A673 (cell line): Measurements from ENCODE around the gene RERE. TPM values are rescaled to one million over a fixed set of nuclear protein-coding genes. Genes with fewer than 3 reads are reported as not detected.

Experiments used
- BruUV-seq: library from RNA; stranded (reverse); fragments of 400-500 nt; replicated peaks from 2 replicates; lab custom pipeline; 2021; lab: Mats Ljungman, UMichigan
- CTCF ChIA-PET: fragments of 300-600 bp; sonication (Branson Sonifier 250); formaldehyde crosslinking; loops from one replicate; lab custom pipeline; 2022; ENCODE audit warnings: antibody characterized with exemption; lab: Charles Lee
- POLR2A ChIA-PET: fragments of 300-600 bp; sonication (Branson Sonifier 250); formaldehyde crosslinking; loops from one replicate; lab custom pipeline; 2022; ENCODE audit warnings: antibody characterized with exemption; ENCODE audit not compliant: low non-redundant PET; lab: Charles Lee
- DNase-seq: peaks from one replicate; pipeline ENCODE4 v3.0.0-alpha.2; 2015; ENCODE audit warnings: low spot score
- H3K27ac ChIP-seq: fragments of 200-600 bp; sonication (generic); 2 replicates; pipeline ENCODE4 v1.5.1; 2016; ENCODE audit warnings: mixed run types, low read depth, mild to moderate bottlenecking, mixed read lengths, antibody characterized with exemption, low read length; ENCODE audit not compliant: poor library complexity, severe bottlenecking
- H3K27me3 ChIP-seq: fragments of 200-600 bp; sonication (generic); replicated peaks from 2 replicates; pipeline ENCODE4 v1.6.1; 2017; ENCODE audit warnings: mixed run types, low read depth, mild to moderate bottlenecking, mixed read lengths, antibody characterized with exemption, low read length; ENCODE audit not compliant: insufficient read depth, poor library complexity
- H3K36me3 ChIP-seq: fragments of 200-600 bp; sonication (generic); 2 replicates; pipeline ENCODE4 v1.6.1; 2016; ENCODE audit warnings: mixed run types, mild to moderate bottlenecking, mixed read lengths, antibody characterized with exemption, low read length; ENCODE audit not compliant: insufficient read depth, poor library complexity, severe bottlenecking
- H3K4me1 ChIP-seq: fragments of 200-600 bp; sonication (generic); 2 replicates; pipeline ENCODE4 v1.6.1; 2017; ENCODE audit warnings: mixed run types, mild to moderate bottlenecking, mixed read lengths, antibody characterized with exemption, low read length; ENCODE audit not compliant: insufficient read depth, poor library complexity, severe bottlenecking
- H3K4me3 ChIP-seq: fragments of 200-600 bp; sonication (generic); 2 replicates; pipeline ENCODE4 v1.5.1; 2016; ENCODE audit warnings: low read depth, mixed run types, mild to moderate bottlenecking, mixed read lengths, low read length; ENCODE audit not compliant: poor library complexity, severe bottlenecking
- H3K9me3 ChIP-seq: fragments of 200-600 bp; sonication (generic); 2 replicates; pipeline ENCODE4 v1.6.1; 2016; ENCODE audit warnings: mixed run types, low read depth, mild to moderate bottlenecking, mixed read lengths, antibody characterized with exemption, low read length; ENCODE audit not compliant: poor library complexity, severe bottlenecking
- EZH2 ChIP-seq: fragments of 200-600 bp; sonication (generic); IDR thresholded peaks from 2 replicates; pipeline ENCODE4 v1.6.1; 2017; ENCODE audit warnings: borderline replicate concordance, low read depth, mild to moderate bottlenecking, mixed read lengths, antibody characterized with exemption, low read length; ENCODE audit not compliant: poor library complexity, severe bottlenecking
- intact Hi-C: fragments of 100-400 bp; cut with micrococcal nuclease; formaldehyde crosslinking; loops from one replicate; pipeline ENCODE4 v1.10.0; 2022; ENCODE audit not compliant: unreplicated experiment
- total RNA-seq: library from RNA; stranded (reverse); gene quantifications from 2 replicates; pipeline ENCODE4 v1.2.3, GENCODE V29; 2021
- TF ChIP-seq, protein P1 (sequence below): fragments of 300-800, 200-600 bp; sonication (generic); conservative IDR thresholded peaks from 2 replicates; pipeline ENCODE4 v1.5.1; 2017; ENCODE audit warnings: low read depth, mild to moderate bottlenecking, antibody characterized with exemption, low read length, moderate library complexity, mixed read lengths

RERE gene
- total RNA-seq, 1 experiment from 2014 or later: 188 TPM

DNA sequence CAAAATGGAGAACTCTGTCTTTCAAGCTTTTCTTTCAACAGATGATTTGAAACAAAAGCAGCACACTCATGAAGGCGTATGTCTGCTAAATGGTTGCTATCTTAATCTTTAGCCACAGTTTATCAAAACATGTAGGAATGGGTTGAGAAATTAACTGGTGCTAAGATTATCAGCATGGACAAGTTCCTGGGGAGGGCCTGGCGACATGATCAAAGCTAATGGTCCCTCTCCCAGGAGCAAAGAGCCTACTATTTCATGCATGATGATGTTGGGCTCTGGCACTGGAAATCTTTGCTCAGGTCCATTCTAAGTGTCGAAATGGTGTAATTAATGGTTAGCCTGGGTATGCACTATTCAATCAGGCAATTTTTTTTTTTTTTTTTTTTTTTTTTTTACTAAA is 407.8 kb downstream of the RERE start:
- H3K36me3 ChIP-seq: peaks cover 17% of the 10 kb centered on the region
- DNase-seq: no peak
- peaks cover 89% of the 10 kb centered on the region for H3K4me1 ChIP-seq
- H3K9me3 ChIP-seq: no peaks in the 10 kb centered on the region
- H3K27me3 ChIP-seq: no peaks in the 10 kb centered on the region
- BruUV-seq: no TSS peak
- TF ChIP-seq, protein P1, sequence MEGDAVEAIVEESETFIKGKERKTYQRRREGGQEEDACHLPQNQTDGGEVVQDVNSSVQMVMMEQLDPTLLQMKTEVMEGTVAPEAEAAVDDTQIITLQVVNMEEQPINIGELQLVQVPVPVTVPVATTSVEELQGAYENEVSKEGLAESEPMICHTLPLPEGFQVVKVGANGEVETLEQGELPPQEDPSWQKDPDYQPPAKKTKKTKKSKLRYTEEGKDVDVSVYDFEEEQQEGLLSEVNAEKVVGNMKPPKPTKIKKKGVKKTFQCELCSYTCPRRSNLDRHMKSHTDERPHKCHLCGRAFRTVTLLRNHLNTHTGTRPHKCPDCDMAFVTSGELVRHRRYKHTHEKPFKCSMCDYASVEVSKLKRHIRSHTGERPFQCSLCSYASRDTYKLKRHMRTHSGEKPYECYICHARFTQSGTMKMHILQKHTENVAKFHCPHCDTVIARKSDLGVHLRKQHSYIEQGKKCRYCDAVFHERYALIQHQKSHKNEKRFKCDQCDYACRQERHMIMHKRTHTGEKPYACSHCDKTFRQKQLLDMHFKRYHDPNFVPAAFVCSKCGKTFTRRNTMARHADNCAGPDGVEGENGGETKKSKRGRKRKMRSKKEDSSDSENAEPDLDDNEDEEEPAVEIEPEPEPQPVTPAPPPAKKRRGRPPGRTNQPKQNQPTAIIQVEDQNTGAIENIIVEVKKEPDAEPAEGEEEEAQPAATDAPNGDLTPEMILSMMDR: no peak
- TF ChIP-seq EZH2: no peak
- H3K27ac ChIP-seq: peak overlapping the region; percentile 90
- H3K4me3 ChIP-seq: no peak overlapping the region
- ChIA-PET CTCF (interaction anchor here (0.6 to 1.3 kb wide), 9 partner anchors 8 to 705 kb away, joined by 3 to 12 read pairs (median 6); no protein-coding TSS in a partner anchor), POLR2A (no interaction called here)
- intact Hi-C loops: no loop called here

DNA sequence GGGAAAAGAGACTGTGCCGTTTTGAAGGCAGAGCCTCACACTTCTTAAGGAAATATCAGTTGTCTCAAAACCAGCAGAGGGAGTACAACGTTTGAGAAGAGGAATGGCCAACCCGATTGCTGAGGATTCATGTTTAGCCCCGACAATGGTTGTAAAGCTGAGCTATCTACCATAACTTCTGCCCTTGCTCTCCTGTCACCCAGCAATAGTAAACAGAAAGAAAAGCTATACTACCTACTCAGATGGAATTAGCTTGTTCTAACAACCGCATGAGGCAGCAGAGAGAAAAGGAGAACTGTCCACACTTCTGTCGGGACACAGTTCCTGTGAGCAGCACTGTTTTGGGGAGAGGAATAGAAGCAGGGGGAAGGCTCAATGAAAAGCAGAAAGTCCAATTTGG is 408.3 kb downstream of the RERE start:
- intact Hi-C loops: no loop called here
- Histone ChIP-seq H3K36me3 (peaks cover 17% of the 10 kb centered on the region), H3K4me3 (peak overlapping the region; percentile 23), H3K4me1 (peaks cover 88% of the 10 kb centered on the region), H3K27ac (peak overlapping the region; percentile 90), H3K27me3 (no peaks in the 10 kb centered on the region), H3K9me3 (no peaks in the 10 kb centered on the region)
- TF ChIP-seq EZH2: no peak
- TF ChIP-seq, protein P1: peak; percentile 63
- DNase-seq: peak; percentile 81
- CTCF ChIA-PET: interaction anchor here (0.5 to 1.3 kb wide), 5 partner anchors 9 to 328 kb away, joined by 3 to 6 read pairs (median 3); no protein-coding TSS in a partner anchor
- no TSS peak for BruUV-seq
- POLR2A ChIA-PET: no interaction called here

DNA sequence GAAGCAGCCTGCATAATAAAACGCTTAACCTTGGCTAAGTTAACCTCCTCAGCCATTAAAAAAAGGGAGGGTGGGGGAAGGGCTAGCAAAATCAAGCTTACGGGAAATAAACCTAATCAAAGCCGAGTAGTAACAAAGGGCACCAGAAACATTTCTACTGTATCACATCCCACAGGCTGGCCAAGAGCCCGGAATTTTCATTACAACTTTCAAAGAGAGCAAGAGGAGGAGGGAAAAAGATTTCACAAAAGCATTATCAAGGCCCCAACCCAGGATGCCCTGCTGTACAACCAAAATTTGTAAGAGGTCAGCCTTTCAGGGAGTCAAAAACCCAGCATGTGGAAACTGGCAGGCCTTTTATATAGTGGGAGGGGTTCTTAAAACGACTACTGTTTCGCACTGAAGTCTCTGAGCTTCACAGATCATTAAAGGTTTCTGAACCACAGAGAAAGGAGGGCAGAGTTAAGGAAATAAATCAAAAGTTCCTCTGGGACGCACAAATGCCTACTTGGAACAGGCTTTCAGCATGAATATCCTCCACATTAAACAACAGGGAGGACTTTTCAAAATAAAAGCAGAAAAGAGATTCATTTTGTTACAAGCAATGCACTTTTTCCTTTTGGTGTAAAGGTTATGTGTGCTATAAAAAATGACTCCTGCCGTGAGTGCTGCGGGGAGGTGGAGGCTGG is 409.1 kb downstream of the RERE start:
- Histone ChIP-seq H3K4me3 (peak overlapping the region; percentile 23), H3K36me3 (peaks cover 17% of the 10 kb centered on the region), H3K27me3 (no peaks in the 10 kb centered on the region), H3K4me1 (peaks cover 88% of the 10 kb centered on the region), H3K27ac (peak overlapping the region; percentile 90), H3K9me3 (no peaks in the 10 kb centered on the region)
- POLR2A ChIA-PET: no interaction called here
- CTCF ChIA-PET: interaction anchor here (0.7 to 1.1 kb wide), 4 partner anchors 10 to 320 kb away, joined by 3 to 6 read pairs (median 5); no protein-coding TSS in a partner anchor
- peak; percentile 96 for DNase-seq
- intact Hi-C loops: no loop called here
- no TSS peak for BruUV-seq
- TF ChIP-seq, protein P1: no peak
- TF ChIP-seq EZH2: no peak
